SK-N-SH treated with all-trans-retinoic acid at 6 μM for 48 hours (cell line): Measurements from ENCODE around the gene PXYLP1.

Experiments used
- ATAC-seq: fragments of 200-7000 bp; cut with Tn5 transposase; 3 replicates; pipeline ENCODE4 v1.9.1; 2020; ENCODE audit warnings: mild to moderate bottlenecking, moderate library complexity
- ARNTL ChIP-seq: fragments of 450-650 bp; formaldehyde crosslinking; IDR thresholded peaks from 2 replicates; pipeline ENCODE4 v1.5.0; 2020; ENCODE audit warnings: low read depth, mild to moderate bottlenecking, moderate library complexity, borderline replicate concordance
- BACH2 ChIP-seq: fragments of 250-450 bp; sonication (Bioruptor Pico); IDR thresholded peaks from 2 replicates; pipeline ENCODE4 v1.9.0; 2021; ENCODE audit warnings: mild to moderate bottlenecking, borderline replicate concordance
- CREB5 ChIP-seq: fragments of 250-450 bp; sonication (Bioruptor Pico); IDR thresholded peaks from 2 replicates; pipeline ENCODE4 v1.5.1; 2020; ENCODE audit warnings: low read depth, mild to moderate bottlenecking, moderate library complexity
- CSDC2 ChIP-seq: fragments of 250-450 bp; sonication (Bioruptor Pico); IDR thresholded peaks from 2 replicates; pipeline ENCODE4 v1.5.0; 2020; ENCODE audit warnings: mild to moderate bottlenecking, moderate library complexity
- ESRRG ChIP-seq: fragments of 250-450 bp; sonication (Bioruptor Pico); IDR thresholded peaks from 2 replicates; pipeline ENCODE4 v1.6.1; 2021; ENCODE audit warnings: mild to moderate bottlenecking
- GLIS3 ChIP-seq: fragments of 250-450 bp; sonication (Bioruptor Pico); IDR thresholded peaks from 2 replicates; pipeline ENCODE4 v1.5.0; 2020; ENCODE audit warnings: mild to moderate bottlenecking, moderate library complexity
- ISL1 ChIP-seq: fragments of 250-450 bp; sonication (Bioruptor Pico); IDR thresholded peaks from 2 replicates; pipeline ENCODE4 v2.1.2; 2022; ENCODE audit warnings: mild to moderate bottlenecking, moderate library complexity
- PATZ1 ChIP-seq: fragments of 250-450 bp; sonication (Bioruptor Pico); IDR thresholded peaks from 2 replicates; pipeline ENCODE4 v1.8.0; 2020; ENCODE audit warnings: mild to moderate bottlenecking, moderate library complexity, borderline replicate concordance
- POU6F1 ChIP-seq: fragments of 250-450 bp; sonication (Bioruptor Pico); IDR thresholded peaks from 2 replicates; pipeline ENCODE4 v1.8.0; 2021; ENCODE audit warnings: low read depth, mild to moderate bottlenecking, moderate library complexity, borderline replicate concordance
- PPARA ChIP-seq: fragments of 250-450 bp; sonication (Bioruptor Pico); IDR thresholded peaks from 2 replicates; pipeline ENCODE4 v1.5.0; 2020; ENCODE audit warnings: mild to moderate bottlenecking, borderline replicate concordance
- RARB ChIP-seq: fragments of 250-450 bp; sonication (Bioruptor Pico); IDR thresholded peaks from 2 replicates; pipeline ENCODE4 v1.8.0; 2021; ENCODE audit warnings: mild to moderate bottlenecking, moderate library complexity
- TCF4 ChIP-seq: fragments of 250-450 bp; sonication (Bioruptor Pico); IDR thresholded peaks from 2 replicates; pipeline ENCODE4 v1.8.0; 2021; ENCODE audit warnings: mild to moderate bottlenecking, moderate library complexity, borderline replicate concordance
- TOX ChIP-seq: fragments of 250-450 bp; sonication (Bioruptor Pico); IDR thresholded peaks from 2 replicates; pipeline ENCODE4 v1.8.0; 2021; ENCODE audit warnings: mild to moderate bottlenecking, moderate library complexity, borderline replicate concordance
- TSHZ2 ChIP-seq: fragments of 250-450 bp; sonication (Bioruptor Pico); IDR thresholded peaks from 2 replicates; pipeline ENCODE4 v1.5.0; 2020; ENCODE audit warnings: mild to moderate bottlenecking, moderate library complexity
- ZC3H10 ChIP-seq: fragments of 250-450 bp; sonication (Bioruptor Pico); IDR thresholded peaks from 2 replicates; pipeline ENCODE4 v1.5.1; 2021; ENCODE audit warnings: mild to moderate bottlenecking, moderate library complexity
- ZFP30 ChIP-seq: fragments of 450-650 bp; formaldehyde crosslinking; IDR thresholded peaks from 2 replicates; pipeline ENCODE4 v1.5.0; 2022; ENCODE audit warnings: mild to moderate bottlenecking, moderate library complexity
- ZNF565 ChIP-seq: fragments of 450-650 bp; formaldehyde crosslinking; conservative IDR thresholded peaks from 2 replicates; pipeline ENCODE4 v1.5.0; 2020; ENCODE audit warnings: low read depth, mild to moderate bottlenecking, moderate library complexity
- ZNF70 ChIP-seq: fragments of 450-650 bp; formaldehyde crosslinking; IDR thresholded peaks from 2 replicates; pipeline ENCODE4 v1.5.0; 2020; ENCODE audit warnings: mild to moderate bottlenecking, moderate library complexity
- ZNF8 ChIP-seq: fragments of 450-650 bp; formaldehyde crosslinking; IDR thresholded peaks from 2 replicates; pipeline ENCODE4 v1.5.0; 2020; ENCODE audit warnings: mild to moderate bottlenecking, moderate library complexity

The PXYLP1 gene

GRCh38 chr3:141268791-141269190 lies 37.2 kb downstream of the PXYLP1 start (continued):
- no peak for TF ChIP-seq TSHZ2 (CRISPR knock-in tag)
- no peak for TF ChIP-seq POU6F1
- TF ChIP-seq RARB (CRISPR knock-in tag) = no peak
- TF ChIP-seq ARNTL (CRISPR knock-in tag) = no peak
- no peak for TF ChIP-seq ZNF70 (CRISPR knock-in tag)
- TF ChIP-seq ZC3H10 = no peak
- TF ChIP-seq PATZ1 (CRISPR knock-in tag) = no peak
- no peak for TF ChIP-seq GLIS3 (CRISPR knock-in tag)
- TF ChIP-seq ZNF565 (CRISPR knock-in tag) = no peak
- no peak for TF ChIP-seq ESRRG (CRISPR knock-in tag)
- TF ChIP-seq, all 23 proteins: peak for 0

GRCh38 chr3:141269961-141270360 lies 38.3 kb downstream of the PXYLP1 start:
- ATAC-seq = no peak
- TF ChIP-seq BACH2 (CRISPR knock-in tag) (no peak), ZFP30 (CRISPR knock-in tag) (no peak), CREB5 (CRISPR knock-in tag) (no peak), ZC3H10 (no peak), PPARA (no peak), ARNTL (CRISPR knock-in tag) (no peak), TOX (CRISPR knock-in tag) (no peak)
- TF ChIP-seq, all 23 proteins: peak for 0

GRCh38 chr3:141271279-141272030 lies 39.8 kb downstream of the PXYLP1 start:
- no peak for ATAC-seq
- no peak for TF ChIP-seq CSDC2 (CRISPR knock-in tag)
- no peak for TF ChIP-seq PATZ1 (CRISPR knock-in tag)
- TF ChIP-seq TCF4 = no peak
- no peak for TF ChIP-seq ARNTL (CRISPR knock-in tag)
- TF ChIP-seq ZFP30 (CRISPR knock-in tag) = no peak
- no peak for TF ChIP-seq POU6F1
- TF ChIP-seq ISL1 (CRISPR knock-in tag) = no peak
- TF ChIP-seq TOX (CRISPR knock-in tag) = no peak
- no peak for TF ChIP-seq CREB5 (CRISPR knock-in tag)
- TF ChIP-seq RARB (CRISPR knock-in tag) = no peak
- TF ChIP-seq GLIS3 (CRISPR knock-in tag) = no peak
- TF ChIP-seq ZNF8 = no peak
- TF ChIP-seq PPARA = no peak
- TF ChIP-seq TSHZ2 (CRISPR knock-in tag) = no peak
- TF ChIP-seq ESRRG (CRISPR knock-in tag) = no peak
- no peak for TF ChIP-seq ZNF565 (CRISPR knock-in tag)
